PFSK-1 (cell line): ENCODE data around the gene EEFSEC.

ENCODE experiments used
- POLR2AphosphoS5 ChIP-seq: IDR thresholded peaks from 2 replicates; pipeline ENCODE4 v1.6.1; 2012; ENCODE audit warnings: low read depth, mild to moderate bottlenecking, control low read depth, low read length, moderate library complexity
- SIN3A ChIP-seq: IDR thresholded peaks from 2 replicates; pipeline ENCODE4 v1.6.1; 2012; ENCODE audit warnings: mild to moderate bottlenecking, low read length, moderate library complexity, borderline replicate concordance; ENCODE audit not compliant: insufficient read depth
- TAF1 ChIP-seq: IDR thresholded peaks from 2 replicates; pipeline ENCODE4 v1.6.1; 2012; ENCODE audit warnings: low read length, control low read depth, borderline replicate concordance; ENCODE audit not compliant: insufficient read depth
- TF ChIP-seq, protein P1 (sequence below), 2 experiments: IDR thresholded peaks; 2 replicates each; pipeline versions ENCODE4 v1.6.1 to v1.8.0; 2011 to 2012; ENCODE audit warnings: low read depth in 2 of 2, low read length in 2 of 2, control low read depth in 1 of 2, inconsistent platforms in 1 of 2, mild to moderate bottlenecking in 1 of 2, moderate library complexity in 1 of 2; ENCODE audit not compliant: insufficient read depth in 1 of 2

GRCh38 chr3:128241741-128242140 is 88.5 kb downstream of the EEFSEC start:
- TF ChIP-seq SIN3A (no peak), POLR2AphosphoS5 (no peak), TAF1 (no peak)
- TF ChIP-seq, protein P1, sequence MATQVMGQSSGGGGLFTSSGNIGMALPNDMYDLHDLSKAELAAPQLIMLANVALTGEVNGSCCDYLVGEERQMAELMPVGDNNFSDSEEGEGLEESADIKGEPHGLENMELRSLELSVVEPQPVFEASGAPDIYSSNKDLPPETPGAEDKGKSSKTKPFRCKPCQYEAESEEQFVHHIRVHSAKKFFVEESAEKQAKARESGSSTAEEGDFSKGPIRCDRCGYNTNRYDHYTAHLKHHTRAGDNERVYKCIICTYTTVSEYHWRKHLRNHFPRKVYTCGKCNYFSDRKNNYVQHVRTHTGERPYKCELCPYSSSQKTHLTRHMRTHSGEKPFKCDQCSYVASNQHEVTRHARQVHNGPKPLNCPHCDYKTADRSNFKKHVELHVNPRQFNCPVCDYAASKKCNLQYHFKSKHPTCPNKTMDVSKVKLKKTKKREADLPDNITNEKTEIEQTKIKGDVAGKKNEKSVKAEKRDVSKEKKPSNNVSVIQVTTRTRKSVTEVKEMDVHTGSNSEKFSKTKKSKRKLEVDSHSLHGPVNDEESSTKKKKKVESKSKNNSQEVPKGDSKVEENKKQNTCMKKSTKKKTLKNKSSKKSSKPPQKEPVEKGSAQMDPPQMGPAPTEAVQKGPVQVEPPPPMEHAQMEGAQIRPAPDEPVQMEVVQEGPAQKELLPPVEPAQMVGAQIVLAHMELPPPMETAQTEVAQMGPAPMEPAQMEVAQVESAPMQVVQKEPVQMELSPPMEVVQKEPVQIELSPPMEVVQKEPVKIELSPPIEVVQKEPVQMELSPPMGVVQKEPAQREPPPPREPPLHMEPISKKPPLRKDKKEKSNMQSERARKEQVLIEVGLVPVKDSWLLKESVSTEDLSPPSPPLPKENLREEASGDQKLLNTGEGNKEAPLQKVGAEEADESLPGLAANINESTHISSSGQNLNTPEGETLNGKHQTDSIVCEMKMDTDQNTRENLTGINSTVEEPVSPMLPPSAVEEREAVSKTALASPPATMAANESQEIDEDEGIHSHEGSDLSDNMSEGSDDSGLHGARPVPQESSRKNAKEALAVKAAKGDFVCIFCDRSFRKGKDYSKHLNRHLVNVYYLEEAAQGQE (IDR thresholded peaks at IDR 0.05; ENCODE audit: insufficient read depth in 1 of 2, low read depth in 2 of 2, low read length in 2 of 2) = no peak
